Aorta (tissue), 5 donors: ENCODE data around the gene PGAP3. TPM values are rescaled to one million over a fixed set of nuclear protein-coding genes. Genes with fewer than 3 reads are reported as not detected.
"Not testable (repeated sequence)": the region's sequence is repeated elsewhere in the genome, so short reads cannot be mapped to it uniquely, and the experiment has no call there.

ENCODE experiments used
- ATAC-seq: fragments of 200-7000 bp; cut with Tn5 transposase; one replicate; pipeline ENCODE4 v1.9.1; 2022; ENCODE audit warnings: moderate library complexity; ENCODE audit not compliant: low FRiP score
- DNase-seq, 2 donors: peaks; one replicate each; pipeline ENCODE4 v3.0.0-alpha.2; 2020
- H3K27ac ChIP-seq, 2 donors: one replicate each; pipeline ENCODE4 v1.5.1; 2013; ENCODE audit warnings: low read length in 2 of 2, mild to moderate bottlenecking in 2 of 2, moderate library complexity in 2 of 2, control low read depth in 1 of 2, inconsistent platforms in 1 of 2, low read depth in 1 of 2
- H3K27me3 ChIP-seq, 2 donors: one replicate each; pipeline ENCODE4 v1.6.1; 2013; ENCODE audit warnings: control low read depth in 1 of 2, low read length in 1 of 2, mild to moderate bottlenecking in 1 of 2, moderate library complexity in 1 of 2; ENCODE audit not compliant: insufficient read depth in 2 of 2, control insufficient read depth in 1 of 2
- H3K36me3 ChIP-seq, 2 donors: one replicate each; pipeline ENCODE4 v1.6.1; 2013; ENCODE audit warnings: control low read depth in 1 of 2, low read length in 1 of 2, mild to moderate bottlenecking in 1 of 2; ENCODE audit not compliant: insufficient read depth in 2 of 2, control insufficient read depth in 1 of 2
- H3K4me1 ChIP-seq, 2 donors: one replicate each; pipeline ENCODE4 v1.6.1; 2013; ENCODE audit warnings: low read length in 2 of 2, control low read depth in 1 of 2, mild to moderate bottlenecking in 1 of 2, moderate library complexity in 1 of 2; ENCODE audit not compliant: insufficient read depth in 2 of 2, control insufficient read depth in 1 of 2
- H3K4me3 ChIP-seq, 2 donors: one replicate each; pipeline ENCODE4 v1.5.1; 2013; ENCODE audit warnings: low read length in 2 of 2, control low read depth in 1 of 2, mild to moderate bottlenecking in 1 of 2
- H3K9me3 ChIP-seq: one replicate; pipeline ENCODE4 v1.6.1; 2013; ENCODE audit warnings: mild to moderate bottlenecking, low read length; ENCODE audit not compliant: control insufficient read depth
- WGBS, 2 donors: extraction: QIAGEN DNeasy Blood & Tissue Kit; methylation state at CpG; one replicate each; pipeline ENCODE4 v1.1.7; 2013; 5-methylcytosine and 5-hydroxymethylcytosine counted together
- intact Hi-C, 2 donors: fragments of 100-400 bp; cut with DNase I; formaldehyde crosslinking; loops; one replicate each; pipeline versions ENCODE4 v1.14.2 to v1.15.0; 2022
- polyA plus RNA-seq, 2 donors: library from polyadenylated mRNA; stranded (reverse); fragments of 200-250 nt; gene quantifications; one replicate each; pipeline ENCODE4 v1.2.3, GENCODE V29; 2013
- total RNA-seq, 2 donors: library from RNA; stranded (reverse); fragmentation: NEBNext Ultra II Directional; extraction: Animal tissue kit (Norgen Biotek cat#: 25700); gene quantifications; one replicate each; pipeline ENCODE4 v1.2.1, GENCODE V29; 2021
- donor health status: healthy with polysubstance abuse.
- donor health status: Bipolar disorder and iron deficiency.
- donor health status: DM: no; HTN: no; CAD: no.
- donor health status: DM: no; HTN: no; CAD: no.
- donor health status: DM: yes; HTN: yes; CAD: no.

Gene PGAP3
- total and polyA plus RNA-seq, 4 donors, result 13.3 to 25.5 (median 22.0) TPM

GRCh38 chr17:39727556-39727955 lies 39.7 kb upstream of the PGAP3 start:
- DNase-seq (no peak), ATAC-seq (no peak)
- H3K27ac ChIP-seq, result no peak overlapping the region
- intact Hi-C loops, result loop anchor here in 1 of 2 donors (5.0 to 10.0 kb wide), 3 partner anchors 57 to 90 kb away; partner anchors contain the start of genes PNMT, STARD3 and TCAP
- H3K4me3 ChIP-seq, result no peak overlapping the region
- no peaks in the 10 kb centered on the region for H3K27me3 ChIP-seq
- peaks cover 0 to 7% of the 10 kb centered on the region in 2 donors for H3K36me3 ChIP-seq
- H3K4me1 ChIP-seq, result no peaks in the 10 kb centered on the region
- WGBS, 2 donors, result 60 to 66% methylated on average over 10 of the region's 10 CpGs
- no peaks in the 10 kb centered on the region for H3K9me3 ChIP-seq

GRCh38 chr17:39726617-39727016 lies 38.8 kb upstream of the PGAP3 start:
- intact Hi-C loops, result loop anchor here in 1 of 2 donors (5.0 to 10.0 kb wide), 3 partner anchors 58 to 89 kb away; partner anchors contain the start of genes PNMT, STARD3 and TCAP
- WGBS, 2 donors, result 82 to 86% methylated on average over 9 of the region's 9 CpGs
- H3K9me3 ChIP-seq, result no peaks in the 10 kb centered on the region
- ATAC-seq, result no peak
- peaks cover 0 to 7% of the 10 kb centered on the region in 2 donors for H3K36me3 ChIP-seq
- H3K27ac ChIP-seq, result no peak overlapping the region
- DNase-seq, result peak in 1 of 2 donors; percentile 37
- H3K4me1 ChIP-seq, result no peaks in the 10 kb centered on the region
- H3K27me3 ChIP-seq, result no peaks in the 10 kb centered on the region
- H3K4me3 ChIP-seq, result no peak overlapping the region

- ATAC-seq, H3K27ac ChIP-seq, H3K4me1 ChIP-seq, DNase-seq, H3K9me3 ChIP-seq, H3K4me3 ChIP-seq, H3K36me3 ChIP-seq, H3K27me3 ChIP-seq: not testable (repeated sequence)
- 98 to 100% methylated on average over 1 of the region's 1 CpG for WGBS, 2 donors
- intact Hi-C loops, result loop anchor here in 1 of 2 donors (5.0 to 10.0 kb wide), 3 partner anchors 59 to 89 kb away; partner anchors contain the start of genes PNMT, STARD3 and TCAP
Measured at GRCh38 chr17:39725923-39726322, 38.1 kb upstream of the PGAP3 start.

GRCh38 chr17:39724731-39725130 lies 36.9 kb upstream of the PGAP3 start:
- Histone ChIP-seq H3K27me3 (no peaks in the 10 kb centered on the region), H3K4me1 (no peaks in the 10 kb centered on the region), H3K36me3 (peaks cover 0 to 7% of the 10 kb centered on the region in 2 donors), H3K4me3 (no peak overlapping the region), H3K9me3 (no peaks in the 10 kb centered on the region), H3K27ac (no peak overlapping the region)
- ATAC-seq, result no peak
- intact Hi-C loops, result loop anchor here in 1 of 2 donors (5.0 to 10.0 kb wide), 3 partner anchors 57 to 87 kb away; partner anchors contain the start of genes PNMT, STARD3 and TCAP
- DNase-seq, result peak in 1 of 2 donors; percentile 43
- 90 to 93% methylated on average over 13 of the region's 13 CpGs for WGBS, 2 donors

DNA sequence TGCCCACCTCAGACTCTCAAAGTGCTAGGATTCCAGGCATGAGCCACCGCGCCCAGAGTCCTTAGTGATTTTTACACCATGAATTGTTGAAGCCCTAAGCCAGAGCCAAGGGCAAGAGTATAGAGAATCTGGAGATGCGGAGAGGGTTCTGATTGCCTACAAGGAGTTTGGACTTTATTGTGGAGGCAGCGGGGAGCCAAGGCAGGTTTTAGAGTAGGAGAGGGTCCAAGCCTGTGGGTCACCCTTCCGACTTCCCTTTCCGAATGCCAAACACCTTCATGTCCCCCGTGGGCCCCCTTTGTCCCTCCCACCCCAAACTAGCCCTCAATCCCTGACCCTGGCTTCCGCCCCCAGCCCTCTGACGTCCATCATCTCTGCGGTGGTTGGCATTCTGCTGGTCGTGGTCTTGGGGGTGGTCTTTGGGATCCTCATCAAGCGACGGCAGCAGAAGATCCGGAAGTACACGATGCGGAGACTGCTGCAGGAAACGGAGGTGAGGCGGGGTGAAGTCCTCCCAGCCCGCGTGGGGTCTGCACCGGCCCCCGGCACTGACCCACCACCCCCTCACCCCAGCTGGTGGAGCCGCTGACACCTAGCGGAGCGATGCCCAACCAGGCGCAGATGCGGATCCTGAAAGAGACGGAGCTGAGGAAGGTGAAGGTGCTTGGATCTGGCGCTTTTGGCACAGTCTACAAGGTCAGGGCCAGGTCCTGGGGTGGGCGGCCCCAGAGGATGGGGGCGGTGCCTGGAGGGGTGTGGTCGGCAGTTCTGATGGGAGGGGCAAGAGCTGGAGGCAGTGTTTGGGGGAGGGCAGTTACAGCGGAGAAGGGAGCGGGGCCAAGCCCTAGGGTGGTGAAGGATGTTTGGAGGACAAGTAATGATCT lies 35.4 kb upstream of the PGAP3 start:
- Histone ChIP-seq H3K4me1 (no peaks in the 10 kb centered on the region), H3K27me3 (no peaks in the 10 kb centered on the region), H3K4me3 (no peak overlapping the region), H3K27ac (no peak overlapping the region), H3K9me3 (no peaks in the 10 kb centered on the region), H3K36me3 (peaks cover 0 to 7% of the 10 kb centered on the region in 2 donors)
- 82 to 83% methylated on average over 34 of the region's 34 CpGs for WGBS, 2 donors
- peak in 1 of 2 donors; percentile 34 for DNase-seq
- intact Hi-C loops, result loop anchor here in 1 of 2 donors (10.0 kb wide), 1 partner anchor 62 kb away; no protein-coding TSS in a partner anchor
- no peak for ATAC-seq

DNA sequence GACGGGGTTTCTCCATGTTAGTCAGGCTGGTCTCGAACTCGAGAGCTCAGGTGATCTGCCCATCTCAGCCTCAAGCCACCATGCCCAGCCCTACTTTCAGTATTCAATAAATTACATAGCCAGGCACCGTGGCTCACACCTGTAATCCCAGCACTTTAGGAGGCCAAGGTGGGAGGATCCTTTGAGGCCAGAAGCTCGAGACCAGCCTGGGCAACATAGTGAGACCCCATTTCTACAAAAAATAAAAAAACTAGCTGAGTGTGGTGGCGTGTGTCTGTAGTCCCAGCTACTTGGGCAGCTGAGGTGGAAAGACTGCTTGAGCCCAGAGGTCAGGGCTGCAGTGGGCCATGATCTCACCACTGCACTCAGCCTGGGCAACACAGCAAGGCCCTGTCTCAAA lies 34.2 kb upstream of the PGAP3 start:
- H3K27ac ChIP-seq, result no peak overlapping the region
- H3K4me1 ChIP-seq, result no peaks in the 10 kb centered on the region
- no peak for ATAC-seq
- H3K36me3 ChIP-seq, result peaks cover 0 to 7% of the 10 kb centered on the region in 2 donors
- H3K4me3 ChIP-seq, result no peak overlapping the region
- 89% methylated on average over 6 of the region's 6 CpGs for WGBS, 2 donors
- intact Hi-C loops, result loop anchor here in 1 of 2 donors (10.0 kb wide), 1 partner anchor 63 kb away; no protein-coding TSS in a partner anchor
- no peaks in the 10 kb centered on the region for H3K27me3 ChIP-seq
- DNase-seq, result peak in 1 of 2 donors; percentile 28
- no peaks in the 10 kb centered on the region for H3K9me3 ChIP-seq

DNA sequence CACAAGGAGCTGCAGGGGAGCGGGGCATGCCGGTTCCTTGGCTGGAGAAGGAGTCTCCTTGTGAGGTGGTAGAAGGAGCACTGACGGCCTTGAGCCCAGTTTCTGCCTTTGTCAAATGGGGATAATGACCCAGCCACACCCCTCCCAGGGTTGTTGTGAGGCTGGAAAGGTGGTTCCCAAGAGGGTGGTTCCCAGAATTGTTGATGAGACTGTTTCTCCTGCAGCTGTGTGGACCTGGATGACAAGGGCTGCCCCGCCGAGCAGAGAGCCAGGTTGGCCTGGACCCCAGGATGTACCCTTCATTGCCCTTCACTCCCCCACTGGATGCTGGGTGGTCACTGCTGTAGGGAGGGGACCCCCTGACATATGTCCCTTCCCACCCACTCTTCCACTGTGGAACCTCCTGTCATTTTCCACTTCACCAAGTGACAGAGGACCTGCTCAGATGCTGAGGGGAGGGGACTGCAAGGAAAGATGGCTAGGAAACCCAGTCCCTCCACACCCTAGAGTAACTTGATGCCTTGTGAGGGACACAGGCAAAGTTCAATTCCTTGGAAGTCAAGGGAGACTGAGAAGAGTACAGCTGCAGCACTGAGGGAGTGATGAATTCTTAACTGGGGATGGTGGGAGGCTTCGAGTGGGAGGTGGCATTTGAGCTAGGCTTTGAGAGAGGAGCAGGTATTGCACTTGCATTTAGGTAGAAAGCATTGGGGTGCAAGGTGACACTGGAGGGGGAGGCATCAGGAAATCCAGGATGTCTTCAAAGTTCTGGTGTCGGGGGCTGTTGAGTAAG lies 31.9 kb upstream of the PGAP3 start:
- 87 to 88% methylated on average over 7 of the region's 7 CpGs for WGBS, 2 donors
- no peak for ATAC-seq
- H3K27ac ChIP-seq, result no peak overlapping the region
- H3K4me1 ChIP-seq, result no peaks in the 10 kb centered on the region
- peak in 1 of 2 donors; percentile 30 for DNase-seq
- H3K4me3 ChIP-seq, result no peak overlapping the region
- H3K27me3 ChIP-seq, result no peaks in the 10 kb centered on the region
- no peaks in the 10 kb centered on the region for H3K9me3 ChIP-seq
- intact Hi-C loops, result loop anchor here in 1 of 2 donors (10.0 kb wide), 1 partner anchor 65 kb away; no protein-coding TSS in a partner anchor
- H3K36me3 ChIP-seq, result peaks cover 3 to 8% of the 10 kb centered on the region in 2 donors

GRCh38 chr17:39717660-39718059 lies 29.8 kb upstream of the PGAP3 start:
- intact Hi-C loops, result no loop called here
- DNase-seq (no peak), ATAC-seq (no peak)
- Histone ChIP-seq H3K27ac (no peak overlapping the region), H3K4me3 (no peak overlapping the region), H3K27me3 (no peaks in the 10 kb centered on the region), H3K36me3 (peaks cover 3 to 6% of the 10 kb centered on the region in 2 donors), H3K9me3 (no peaks in the 10 kb centered on the region), H3K4me1 (no peaks in the 10 kb centered on the region)
- WGBS, 2 donors, result 46 to 51% methylated on average over 6 of the region's 6 CpGs
